Erythroblast (primary cell): ENCODE measurements around the gene HDAC4.

Experiments
- GATA1 ChIP-seq: IDR thresholded peaks from 2 replicates; pipeline ENCODE4 v1.6.1; 2011; ENCODE audit warnings: low read depth, mild to moderate bottlenecking, control low read depth, low read length, moderate library complexity
- POLR2A ChIP-seq: IDR thresholded peaks from 2 replicates; pipeline ENCODE4 v1.6.1; 2011; ENCODE audit warnings: mild to moderate bottlenecking, low read length

GRCh38 chr2:239232195-239232578, 168.6 kb downstream of the HDAC4 start:
- TF ChIP-seq POLR2A = no peak
- TF ChIP-seq GATA1 = no peak
